Vagina (tissue), 2 donors: ENCODE data around the gene MTA3.

Experiments
- POLR2A ChIP-seq, 2 donors: fragments of 450-650 bp; IDR thresholded peaks; one replicate each; pipeline ENCODE4 v1.6.1; 2017; ENCODE audit warnings: antibody characterized with exemption in 2 of 2, mild to moderate bottlenecking in 2 of 2, moderate library complexity in 2 of 2
- POLR2AphosphoS5 ChIP-seq, 2 donors: sonication (generic); formaldehyde crosslinking; IDR thresholded peaks; one replicate each; pipeline ENCODE4 v1.9.0; 2017; ENCODE audit warnings: antibody characterized with exemption in 2 of 2, mild to moderate bottlenecking in 2 of 2, low read depth in 1 of 2; ENCODE audit not compliant: insufficient read depth in 1 of 2
- TF ChIP-seq, protein P1 (sequence below), 3 experiments: fragments of 450-650 bp in 2 of 3; fragments of 200-600 bp in 1 of 3; sonication (generic) in 1 of 3; IDR thresholded peaks; one replicate each; pipeline ENCODE4 v1.5.1; 2017 to 2019; ENCODE audit warnings: antibody characterized with exemption in 3 of 3, mild to moderate bottlenecking in 2 of 3, moderate library complexity in 2 of 3

GRCh38 chr2:42673989-42674579 lies 105.7 kb downstream of the MTA3 start:
- TF ChIP-seq, protein P1, sequence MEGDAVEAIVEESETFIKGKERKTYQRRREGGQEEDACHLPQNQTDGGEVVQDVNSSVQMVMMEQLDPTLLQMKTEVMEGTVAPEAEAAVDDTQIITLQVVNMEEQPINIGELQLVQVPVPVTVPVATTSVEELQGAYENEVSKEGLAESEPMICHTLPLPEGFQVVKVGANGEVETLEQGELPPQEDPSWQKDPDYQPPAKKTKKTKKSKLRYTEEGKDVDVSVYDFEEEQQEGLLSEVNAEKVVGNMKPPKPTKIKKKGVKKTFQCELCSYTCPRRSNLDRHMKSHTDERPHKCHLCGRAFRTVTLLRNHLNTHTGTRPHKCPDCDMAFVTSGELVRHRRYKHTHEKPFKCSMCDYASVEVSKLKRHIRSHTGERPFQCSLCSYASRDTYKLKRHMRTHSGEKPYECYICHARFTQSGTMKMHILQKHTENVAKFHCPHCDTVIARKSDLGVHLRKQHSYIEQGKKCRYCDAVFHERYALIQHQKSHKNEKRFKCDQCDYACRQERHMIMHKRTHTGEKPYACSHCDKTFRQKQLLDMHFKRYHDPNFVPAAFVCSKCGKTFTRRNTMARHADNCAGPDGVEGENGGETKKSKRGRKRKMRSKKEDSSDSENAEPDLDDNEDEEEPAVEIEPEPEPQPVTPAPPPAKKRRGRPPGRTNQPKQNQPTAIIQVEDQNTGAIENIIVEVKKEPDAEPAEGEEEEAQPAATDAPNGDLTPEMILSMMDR (IDR thresholded peaks at IDR 0.05), result no peak
- TF ChIP-seq POLR2AphosphoS5 (IDR thresholded peaks at IDR 0.05; ENCODE audit: insufficient read depth in 1 of 2, low read depth in 1 of 2) (no peak), POLR2A (IDR thresholded peaks at IDR 0.05) (no peak)
